HG02885 (cell line): ENCODE measurements around the gene CCDC200.
"Not testable (repeated sequence)": the region's sequence is repeated elsewhere in the genome, so short reads cannot be mapped to it uniquely, and the experiment has no call there.

Experiments
- ATAC-seq: cut with Tn5 transposase; IDR thresholded peaks from one replicate; pipeline ENCODE4 v1.9.1; 2021; ENCODE audit warnings: mild to moderate bottlenecking; ENCODE audit not compliant: unreplicated experiment, poor library complexity

The CCDC200 gene

DNA sequence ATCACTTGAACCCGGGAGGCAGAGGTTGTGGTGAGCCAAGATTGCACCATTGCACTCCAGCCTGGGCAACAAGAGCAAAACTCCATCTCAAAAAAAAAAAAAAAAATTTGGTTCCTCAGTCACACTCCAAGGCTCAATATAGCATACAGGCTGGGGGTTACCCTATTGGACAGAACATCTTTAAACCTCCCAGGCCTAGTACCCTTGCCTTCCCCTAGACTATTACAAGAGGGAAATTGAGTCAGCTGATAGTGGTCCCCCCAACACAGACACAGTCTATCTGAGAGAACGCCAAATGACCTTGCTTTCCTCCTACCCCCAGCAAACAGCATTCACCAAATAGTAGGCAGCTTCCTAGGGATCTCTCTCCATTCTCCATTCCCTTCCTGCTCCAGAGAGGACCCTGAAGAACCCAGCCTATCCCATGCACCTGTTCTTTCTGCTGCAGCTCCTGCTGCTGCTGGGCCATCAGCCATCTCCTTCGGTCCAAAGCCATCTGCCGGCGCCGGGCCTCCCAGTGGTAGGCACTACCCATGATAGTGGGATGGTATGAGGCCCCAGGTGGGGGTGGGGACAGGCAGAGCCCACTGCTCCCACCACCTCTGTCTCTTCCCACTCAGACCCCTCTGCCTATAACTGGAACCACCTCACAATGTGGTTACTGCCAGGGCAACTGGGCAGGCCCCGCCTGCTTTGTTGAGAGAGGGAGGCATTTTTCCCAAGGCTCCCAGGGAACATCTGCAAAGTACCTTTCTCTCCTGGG lies at the start of gene CCDC200:
CCDC200 (minus strand) TSS at position 604 of the 763 bp plus-strand sequence; CDS start at position 535, 69 bp downstream.
- not testable (repeated sequence) for ATAC-seq

- ATAC-seq: not testable (repeated sequence)
These were observed 44.5 kb upstream of the CCDC200 start for GRCh38 chr17:43272914-43273313.

- not testable (repeated sequence) for ATAC-seq
These were observed 44.1 kb upstream of the CCDC200 start for GRCh38 chr17:43272483-43272882.

- ATAC-seq: not testable (repeated sequence)
These were observed 42.4 kb upstream of the CCDC200 start for GRCh38 chr17:43270552-43271504.

GRCh38 chr17:43246456-43246855 lies 18.0 kb upstream of the CCDC200 start:
- not testable (repeated sequence) for ATAC-seq

- ATAC-seq: not testable (repeated sequence)
These were observed 12.4 kb upstream of the CCDC200 start for GRCh38 chr17:43240596-43241352.

GRCh38 chr17:43239597-43239996 lies 11.2 kb upstream of the CCDC200 start:
- ATAC-seq: not testable (repeated sequence)

- ATAC-seq: not testable (repeated sequence)
These were observed 5.5 kb upstream of the CCDC200 start, which contains the start of gene RNU2-1 for GRCh38 chr17:43233877-43234276. RNU2-1 (minus strand) TSS chr17:43233977.

GRCh38 chr17:43233263-43233662 lies 4.8 kb upstream of the CCDC200 start:
- ATAC-seq: not testable (repeated sequence)

- ATAC-seq: not testable (repeated sequence)
These were observed 3.7 kb upstream of the CCDC200 start for GRCh38 chr17:43232021-43232699.

- ATAC-seq: not testable (repeated sequence)
These were observed 3.0 kb upstream of the CCDC200 start for GRCh38 chr17:43231205-43232020.

- no peak for ATAC-seq
These were observed 2.0 kb downstream of the CCDC200 start for GRCh38 chr17:43226393-43226792.

DNA sequence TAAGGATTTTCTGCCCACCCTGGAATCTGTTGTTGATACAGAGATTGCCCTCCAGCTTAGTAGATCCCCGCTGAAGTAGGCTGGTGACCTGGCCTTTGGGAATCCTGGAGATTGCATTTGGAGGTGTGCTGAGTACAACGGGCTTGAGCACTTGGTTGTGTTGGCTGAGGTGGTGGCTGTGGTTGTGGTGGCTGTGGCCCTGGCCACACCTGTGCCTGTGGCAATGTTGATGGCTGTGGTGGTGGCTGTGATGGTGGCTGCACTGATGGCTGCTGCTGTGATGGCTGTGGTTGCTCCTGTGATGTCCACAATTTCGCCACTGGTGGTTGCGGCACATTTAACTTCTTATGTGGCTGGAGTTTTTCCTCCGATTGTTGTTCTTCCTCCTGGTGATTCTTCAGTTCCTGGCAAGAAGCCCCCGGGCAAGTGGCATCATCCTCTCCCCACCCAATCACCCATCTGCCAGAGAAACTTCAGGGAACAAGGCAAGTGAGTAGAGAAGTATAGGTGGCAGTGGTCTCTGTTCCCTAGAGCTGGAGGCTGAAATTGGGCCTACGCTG lies 4.2 kb downstream of the CCDC200 start:
- ATAC-seq: no peak

DNA sequence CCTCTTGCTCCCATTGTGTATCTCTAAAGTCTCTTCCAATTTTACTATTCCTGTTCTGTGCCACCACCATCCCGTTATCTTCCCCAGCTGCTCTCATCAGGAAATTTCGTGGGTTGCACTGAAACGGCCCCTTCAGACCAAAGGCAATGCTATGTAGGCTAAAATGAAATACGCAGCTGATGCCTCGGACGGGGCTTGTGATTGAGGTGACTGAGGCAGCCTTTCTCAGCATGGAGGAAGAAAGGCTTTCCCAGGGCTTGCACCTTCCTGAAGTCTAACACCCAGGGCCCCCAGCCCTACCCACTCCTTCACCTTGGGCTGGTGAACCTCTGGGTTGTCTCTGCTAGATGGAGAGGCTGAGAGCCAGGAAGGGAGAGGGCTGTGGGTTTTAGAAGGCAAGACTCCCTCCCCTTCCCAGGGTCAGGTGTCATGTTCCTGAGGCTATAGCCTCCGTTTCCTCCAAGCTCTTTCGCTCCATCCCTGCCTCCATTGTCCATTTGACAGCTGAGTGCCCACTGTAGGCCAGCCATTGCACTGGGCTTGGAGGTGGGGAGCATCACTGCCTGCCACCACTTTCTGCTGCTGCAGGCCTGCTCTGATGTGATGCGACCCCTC lies 7.8 kb downstream of the CCDC200 start:
- ATAC-seq: no peak

DNA sequence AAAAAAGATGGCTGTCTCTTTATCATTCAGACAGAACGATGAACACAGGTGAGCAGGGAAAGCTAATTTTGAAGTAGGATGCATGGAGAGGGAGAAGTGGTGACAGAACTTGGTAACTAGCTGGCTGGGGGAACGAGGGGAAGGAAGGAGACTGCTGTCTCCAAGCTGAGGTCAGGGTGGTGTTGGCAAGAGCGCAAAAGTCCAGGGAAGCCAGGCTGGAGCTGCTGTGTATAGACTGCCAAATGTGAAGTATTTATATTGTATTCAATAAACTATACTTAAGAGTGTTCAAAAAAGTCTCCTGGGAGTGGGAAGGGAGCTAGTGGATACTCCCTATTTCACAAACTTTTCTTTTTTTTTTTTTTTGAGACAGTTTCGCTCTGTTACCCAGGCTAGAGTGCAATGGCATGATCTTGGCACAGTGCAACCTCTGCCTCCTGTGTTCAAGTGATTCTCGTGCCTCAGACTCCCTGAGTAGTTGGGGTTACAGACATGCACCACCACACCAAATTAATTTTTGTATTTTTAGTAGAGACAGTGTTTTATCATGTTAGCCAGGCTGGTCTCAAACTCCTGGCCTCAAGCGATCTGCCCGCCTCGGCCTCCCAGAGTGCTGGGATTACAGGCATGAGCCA lies 8.6 kb downstream of the CCDC200 start:
- ATAC-seq: no peak

DNA sequence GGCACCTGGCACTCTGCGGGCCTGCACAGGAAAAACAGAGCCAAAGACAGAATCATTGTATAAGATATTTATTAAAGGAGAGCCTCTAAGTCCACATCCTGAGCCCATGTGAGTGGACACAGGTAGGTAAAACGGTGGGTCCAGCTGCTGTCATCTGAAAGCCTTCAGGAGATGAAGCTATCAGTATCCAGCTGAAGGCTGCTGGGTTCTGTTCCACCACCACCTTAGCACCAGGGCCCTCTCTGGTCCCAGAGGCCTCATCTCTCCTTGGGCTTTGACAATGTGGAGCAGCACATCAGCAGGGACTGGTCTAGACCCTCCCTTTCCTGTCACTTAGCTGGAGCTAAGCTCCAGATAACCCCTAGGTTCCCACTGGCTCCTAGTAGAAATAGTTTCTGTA lies 9.4 kb downstream of the CCDC200 start:
- no peak for ATAC-seq

DNA sequence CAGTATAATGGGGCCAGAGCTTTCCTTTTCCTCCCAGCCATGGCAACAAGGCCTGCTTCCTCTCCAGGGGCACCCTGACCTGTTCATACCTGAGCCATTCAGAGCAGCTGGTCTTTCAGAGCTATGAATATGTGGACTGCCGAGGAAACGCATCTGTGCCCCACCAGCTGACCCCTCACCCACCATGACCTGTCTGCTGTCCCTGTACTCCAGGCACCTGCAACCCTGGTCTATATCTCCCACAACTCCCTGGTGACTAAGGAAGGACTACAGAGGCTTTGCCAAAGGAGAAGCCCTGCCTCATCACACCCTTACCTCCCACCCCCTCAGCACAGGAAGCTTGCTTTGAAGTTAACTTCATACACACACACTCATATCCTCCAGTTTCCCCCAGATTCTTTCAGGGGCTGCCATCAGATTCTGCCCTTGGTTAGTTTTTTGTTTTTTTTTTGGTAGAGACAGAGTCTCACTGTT lies 10.8 kb downstream of the CCDC200 start:
- no peak for ATAC-seq
